CD8-positive, alpha-beta memory T cell (primary cell): ENCODE results near the gene TMEM31. TPM values are rescaled to one million over a fixed set of nuclear protein-coding genes. Genes with fewer than 3 reads are reported as not detected.

ENCODE experiments used
- CTCF ChIA-PET: fragments of 350-600 bp; sonication (Branson Sonifier 250); formaldehyde crosslinking; loops from one replicate; lab custom pipeline; 2021; ENCODE audit warnings: antibody characterized with exemption; lab: Charles Lee
- POLR2A ChIA-PET: fragments of 350-600 bp; sonication (Branson Sonifier 250); formaldehyde crosslinking; loops from one replicate; lab custom pipeline; 2021; ENCODE audit warnings: antibody characterized with exemption; lab: Charles Lee
- DNase-seq, 5 donors: peaks; one replicate each; pipeline versions ENCODE4 v3.0.0 to v3.0.0-alpha.2; 2020 to 2022; ENCODE audit warnings: mixed read lengths in 1 of 5
- H3K27ac ChIP-seq: one replicate; pipeline ENCODE4 v1.7.0; 2013; ENCODE audit warnings: low read depth, mild to moderate bottlenecking, low read length, moderate library complexity
- H3K27me3 ChIP-seq: 2 replicates; pipeline ENCODE4 v1.7.0; 2013; ENCODE audit warnings: low read length, mild to moderate bottlenecking; ENCODE audit not compliant: insufficient read depth, poor library complexity, severe bottlenecking
- H3K36me3 ChIP-seq: 2 replicates; pipeline ENCODE4 v1.7.0; 2013; ENCODE audit warnings: mild to moderate bottlenecking, low read length, moderate library complexity; ENCODE audit not compliant: insufficient read depth
- H3K4me1 ChIP-seq: 2 replicates; pipeline ENCODE4 v1.7.0; 2013; ENCODE audit warnings: mild to moderate bottlenecking, low read length, moderate library complexity; ENCODE audit not compliant: insufficient read depth
- H3K4me3 ChIP-seq: 2 replicates; pipeline ENCODE4 v1.7.0; 2013; ENCODE audit warnings: mild to moderate bottlenecking, low read length
- H3K9me3 ChIP-seq: 2 replicates; pipeline ENCODE4 v1.7.0; 2013; ENCODE audit warnings: mild to moderate bottlenecking, low read length
- H3K27ac Mint-ChIP-seq, 8 donors: one replicate each; pipeline ENCODE4 v1.8.0; 2020 to 2021; ENCODE audit warnings: mixed read lengths in 8 of 8, mild to moderate bottlenecking in 6 of 8, inconsistent platforms in 3 of 8, moderate library complexity in 3 of 8
- H3K27me3 Mint-ChIP-seq, 2 donors: one replicate each; pipeline ENCODE4 v1.8.0; 2020 to 2021; ENCODE audit warnings: mixed read lengths in 2 of 2, mild to moderate bottlenecking in 1 of 2, moderate library complexity in 1 of 2
- H3K36me3 Mint-ChIP-seq, 3 donors: one replicate each; pipeline ENCODE4 v1.8.0; 2020 to 2021; ENCODE audit warnings: mixed read lengths in 3 of 3, inconsistent platforms in 1 of 3, mild to moderate bottlenecking in 1 of 3
- H3K4me1 Mint-ChIP-seq, 3 donors: one replicate each; pipeline ENCODE4 v1.8.0; 2020 to 2021; ENCODE audit warnings: mixed read lengths in 3 of 3, inconsistent platforms in 1 of 3, mild to moderate bottlenecking in 1 of 3
- H3K4me3 Mint-ChIP-seq, 7 donors: one replicate each; pipeline ENCODE4 v1.8.0; 2020 to 2021; ENCODE audit warnings: mixed read lengths in 7 of 7, mild to moderate bottlenecking in 6 of 7, moderate library complexity in 4 of 7, inconsistent platforms in 2 of 7
- H3K9me3 Mint-ChIP-seq, 5 donors: one replicate each; pipeline ENCODE4 v1.8.0; 2020 to 2022; ENCODE audit warnings: mixed read lengths in 5 of 5, mild to moderate bottlenecking in 3 of 5, moderate library complexity in 2 of 5, inconsistent platforms in 1 of 5
- polyA plus RNA-seq: library from polyadenylated mRNA; unstranded; fragments of 300-500 nt; fragmentation: Illumina TruSeq; gene quantifications from one replicate; pipeline ENCODE4 v1.2.3, GENCODE V29; 2021
- total RNA-seq, 2 experiments: library from RNA; stranded (reverse); gene quantifications; one replicate each; pipeline ENCODE4 v1.2.3, GENCODE V29; 2021

The TMEM31 gene, protein sequence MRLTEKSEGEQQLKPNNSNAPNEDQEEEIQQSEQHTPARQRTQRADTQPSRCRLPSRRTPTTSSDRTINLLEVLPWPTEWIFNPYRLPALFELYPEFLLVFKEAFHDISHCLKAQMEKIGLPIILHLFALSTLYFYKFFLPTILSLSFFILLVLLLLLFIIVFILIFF
- not detected for total RNA-seq
- polyA plus RNA-seq = not detected

DNA sequence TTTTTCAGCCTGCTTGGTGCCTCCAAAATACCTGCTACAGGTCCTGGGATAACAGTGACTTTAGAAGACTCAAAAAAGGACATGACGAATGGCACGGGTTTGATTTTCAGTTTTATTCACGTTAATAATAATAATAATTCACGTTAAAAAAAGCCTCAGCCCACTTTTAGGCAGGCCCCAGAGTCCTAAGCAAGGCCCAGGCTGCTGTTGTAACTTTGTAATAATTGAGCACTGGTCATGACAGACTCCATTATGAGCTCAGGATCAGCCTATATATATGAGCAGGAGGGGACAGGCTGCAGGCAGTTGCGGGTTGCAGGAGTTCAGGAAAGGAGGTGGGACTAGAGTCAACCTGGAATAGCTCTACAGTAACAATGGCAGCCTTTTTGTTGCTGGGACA lies at the start of gene TMEM31:
TSS of gene TMEM31 (plus strand) at position 301 of the 400 bp plus-strand sequence. CDS start 1,350 bp downstream, outside the sequence.
- Mint-ChIP-seq H3K4me1 (no peaks in the 10 kb centered on the region), H3K36me3 (no peaks in the 10 kb centered on the region), H3K27ac (no peak within 1 kb of the TSS), H3K9me3 (no peaks in the 10 kb centered on the region), H3K27me3 (peaks cover 2 to 3% of the 10 kb centered on the region in 2 donors), H3K4me3 (no peak within 1 kb of the TSS)
- Histone ChIP-seq H3K27ac (no peak within 1 kb of the TSS), H3K4me1 (no peaks in the 10 kb centered on the region), H3K4me3 (no peak within 1 kb of the TSS), H3K9me3 (no peaks in the 10 kb centered on the region), H3K27me3 (no peaks in the 10 kb centered on the region), H3K36me3 (no peaks in the 10 kb centered on the region)
- ChIA-PET POLR2A (no interaction called here), CTCF (interaction anchor here (0.9 to 1.1 kb wide), 2 partner anchors 8 to 14 kb away, joined by 3 to 4 read pairs; no protein-coding TSS in a partner anchor)
- DNase-seq = no peak

- H3K36me3 ChIP-seq = no peaks in the 10 kb centered on the region
- Mint-ChIP-seq H3K9me3 (no peaks in the 10 kb centered on the region), H3K4me1 (peaks cover 0 to 7% (median 2%) of the 10 kb centered on the region in 3 donors), H3K27me3 (peaks cover 16 to 21% of the 10 kb centered on the region in 2 donors), H3K36me3 (peaks cover 0 to 1% (median 0%) of the 10 kb centered on the region in 3 donors), H3K4me3 (no peak overlapping the region), H3K27ac (no peak overlapping the region)
- H3K4me1 ChIP-seq = no peaks in the 10 kb centered on the region
- no peaks in the 10 kb centered on the region for H3K27me3 ChIP-seq
- no peak overlapping the region for H3K27ac ChIP-seq
- POLR2A ChIA-PET = interaction anchor here (0.7 kb wide), 1 partner anchor 15 kb away, joined by 3 read pairs; no protein-coding TSS in a partner anchor
- no peaks in the 10 kb centered on the region for H3K9me3 ChIP-seq
- H3K4me3 ChIP-seq = no peak overlapping the region
- no peak for DNase-seq
- CTCF ChIA-PET = no interaction called here
Measured at GRCh38 chrX:103663981-103664762, 46.5 kb upstream of the TMEM31 start.

- no peaks in the 10 kb centered on the region for H3K9me3 Mint-ChIP-seq
- CTCF ChIA-PET = no interaction called here
Measured at GRCh38 chrX:103666202-103667107, 44.3 kb upstream of the TMEM31 start.

DNA sequence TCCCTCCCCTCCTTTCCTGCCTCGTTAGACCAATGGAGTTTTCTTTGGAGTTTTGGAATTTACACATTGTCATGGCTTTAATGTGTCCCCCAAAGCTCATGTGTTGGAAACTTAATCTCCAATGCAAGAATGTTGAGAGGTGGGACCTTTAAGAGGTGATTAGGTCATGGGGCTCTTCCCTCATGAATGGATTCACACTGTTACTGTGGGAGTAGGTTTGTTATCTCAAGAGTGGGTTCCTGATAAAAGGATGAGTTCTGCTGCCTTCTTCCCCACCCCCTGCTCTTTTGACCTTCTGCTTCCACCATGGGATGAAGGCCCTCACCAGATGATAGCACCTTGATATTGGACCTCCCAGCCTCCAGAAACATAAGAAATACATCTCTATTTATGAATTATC lies 41.0 kb upstream of the TMEM31 start:
- Histone ChIP-seq H3K4me3 (no peak overlapping the region), H3K4me1 (no peaks in the 10 kb centered on the region), H3K27me3 (no peaks in the 10 kb centered on the region), H3K36me3 (peaks cover 3% of the 10 kb centered on the region), H3K9me3 (no peaks in the 10 kb centered on the region), H3K27ac (no peak overlapping the region)
- Mint-ChIP-seq H3K36me3 (peaks cover 0 to 1% (median 0%) of the 10 kb centered on the region in 3 donors), H3K9me3 (no peaks in the 10 kb centered on the region), H3K27me3 (peaks cover 0 to 4% of the 10 kb centered on the region in 2 donors), H3K4me3 (no peak overlapping the region), H3K4me1 (no peaks in the 10 kb centered on the region), H3K27ac (no peak overlapping the region)
- CTCF ChIA-PET = no interaction called here
- DNase-seq = no peak
- POLR2A ChIA-PET = no interaction called here

More at GRCh38 chrX:103666202-103667107, 44.3 kb upstream of the TMEM31 start:
- H3K27ac ChIP-seq = no peak overlapping the region
- Mint-ChIP-seq H3K4me1 (peaks cover 0 to 7% (median 2%) of the 10 kb centered on the region in 3 donors), H3K27ac (no peak overlapping the region), H3K4me3 (no peak overlapping the region), H3K27me3 (peaks cover 11 to 13% of the 10 kb centered on the region in 2 donors), H3K36me3 (no peaks in the 10 kb centered on the region)
- H3K4me3 ChIP-seq = no peak overlapping the region
- POLR2A ChIA-PET = no interaction called here
- no peaks in the 10 kb centered on the region for H3K4me1 ChIP-seq
- no peaks in the 10 kb centered on the region for H3K36me3 ChIP-seq
- no peaks in the 10 kb centered on the region for H3K9me3 ChIP-seq
- DNase-seq = no peak
- H3K27me3 ChIP-seq = no peaks in the 10 kb centered on the region

DNA sequence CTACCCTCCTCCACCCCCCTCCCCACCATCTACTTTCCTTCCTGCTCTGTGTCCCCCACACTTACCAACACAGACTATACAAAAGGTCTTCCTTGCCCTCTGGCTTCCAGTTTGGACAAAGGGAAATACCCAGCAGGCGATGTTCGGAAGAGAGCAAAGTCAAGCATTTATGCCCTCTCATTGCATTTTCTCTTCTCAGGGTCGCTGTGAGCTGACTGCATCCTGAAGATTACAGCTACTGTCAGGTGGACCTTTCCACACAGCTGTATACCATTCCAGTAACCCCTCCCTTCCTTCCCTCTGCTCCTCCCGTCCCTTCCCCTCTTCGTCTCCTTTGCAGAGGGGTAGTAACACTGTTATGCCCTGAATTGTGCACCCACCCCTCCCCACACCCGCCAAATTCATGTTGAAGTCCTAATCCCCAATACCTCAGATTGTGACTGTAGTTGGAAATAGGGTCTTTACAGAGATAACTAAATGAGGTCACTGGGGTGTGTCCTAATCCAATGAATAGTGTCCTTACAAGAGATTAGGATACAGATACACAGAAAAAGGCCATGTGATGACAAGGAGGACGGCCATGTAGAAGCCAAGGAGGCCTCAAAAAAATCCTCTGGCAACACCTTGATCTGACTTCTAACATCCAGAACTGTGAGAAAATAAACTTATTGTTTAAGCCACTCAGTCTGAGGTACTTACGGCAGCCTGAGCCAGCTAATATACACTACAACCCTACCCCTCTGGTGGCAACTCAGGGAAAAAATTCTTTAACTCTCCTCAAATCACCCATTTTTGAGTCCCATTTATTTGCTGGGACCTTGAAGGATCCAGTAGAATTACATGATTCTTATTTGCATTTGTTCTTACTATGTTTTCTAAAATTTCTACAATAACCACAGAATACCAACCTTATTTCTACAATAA lies 35.9 kb upstream of the TMEM31 start:
- H3K4me3 ChIP-seq = no peak overlapping the region
- no peaks in the 10 kb centered on the region for H3K9me3 Mint-ChIP-seq
- H3K27ac Mint-ChIP-seq = no peak overlapping the region
- no peak overlapping the region for H3K4me3 Mint-ChIP-seq
- H3K27ac ChIP-seq = no peak overlapping the region
- peaks cover 0 to 6% (median 4%) of the 10 kb centered on the region in 3 donors for H3K4me1 Mint-ChIP-seq
- peaks cover 0 to 2% of the 10 kb centered on the region in 2 donors for H3K27me3 Mint-ChIP-seq
- no peaks in the 10 kb centered on the region for H3K27me3 ChIP-seq
- DNase-seq = no peak
- ChIA-PET POLR2A (interaction anchor here (0.5 kb wide), 1 partner anchor 12 kb away, joined by 3 read pairs; no protein-coding TSS in a partner anchor), CTCF (no interaction called here)
- no peaks in the 10 kb centered on the region for H3K9me3 ChIP-seq
- H3K4me1 ChIP-seq = no peaks in the 10 kb centered on the region
- H3K36me3 ChIP-seq = peaks cover 10% of the 10 kb centered on the region
- peaks cover 0 to 44% (median 2%) of the 10 kb centered on the region in 3 donors for H3K36me3 Mint-ChIP-seq

DNA sequence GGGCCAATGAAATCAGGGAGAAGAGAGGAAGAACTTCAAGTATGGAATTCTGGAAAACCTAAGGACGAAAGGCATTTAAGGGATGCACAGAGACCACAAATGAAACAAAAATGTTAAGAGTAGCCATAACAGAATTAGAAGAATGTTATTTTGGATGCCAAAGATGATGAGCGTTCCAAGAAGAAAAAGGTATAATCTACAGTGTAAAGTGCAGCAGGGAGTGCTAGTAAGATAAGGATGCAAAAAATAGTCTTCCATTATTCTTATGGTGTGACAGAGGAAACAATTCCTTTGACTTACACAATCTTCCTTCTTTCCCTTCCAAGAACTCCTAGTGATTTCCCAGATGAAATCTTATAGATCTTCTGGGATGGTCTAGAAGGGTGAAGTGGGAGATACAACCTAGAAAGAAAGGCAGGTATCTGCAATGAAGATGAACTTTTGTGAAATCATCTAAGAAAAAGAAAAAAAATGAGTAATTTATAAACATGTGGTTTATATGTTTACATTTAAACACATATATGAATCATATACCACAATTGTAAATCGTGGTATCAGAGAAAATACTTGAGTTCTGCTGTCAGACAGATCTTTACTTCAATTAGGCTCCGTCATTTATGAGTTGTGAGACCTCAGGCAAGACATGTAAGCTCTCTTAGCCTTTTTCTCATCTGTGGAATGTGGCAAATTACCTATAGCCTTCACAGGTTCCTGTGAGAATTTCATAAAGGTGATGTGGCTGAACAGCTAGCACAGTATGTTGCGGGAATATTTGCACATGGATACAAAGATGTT lies 32.3 kb upstream of the TMEM31 start:
- H3K4me1 Mint-ChIP-seq = peaks cover 0 to 9% (median 4%) of the 10 kb centered on the region in 3 donors
- Histone ChIP-seq H3K4me3 (no peak overlapping the region), H3K27me3 (no peaks in the 10 kb centered on the region), H3K27ac (no peak overlapping the region), H3K9me3 (no peaks in the 10 kb centered on the region), H3K4me1 (no peaks in the 10 kb centered on the region), H3K36me3 (peaks cover 10% of the 10 kb centered on the region)
- no peak overlapping the region for H3K4me3 Mint-ChIP-seq
- ChIA-PET POLR2A (interaction anchor here (0.5 kb wide), 1 partner anchor 9 kb away, joined by 6 read pairs; no protein-coding TSS in a partner anchor), CTCF (no interaction called here)
- H3K27me3 Mint-ChIP-seq = peaks cover 0 to 3% of the 10 kb centered on the region in 2 donors
- DNase-seq = no peak
- no peak overlapping the region for H3K27ac Mint-ChIP-seq
- no peaks in the 10 kb centered on the region for H3K9me3 Mint-ChIP-seq
- peaks cover 0 to 66% (median 2%) of the 10 kb centered on the region in 3 donors for H3K36me3 Mint-ChIP-seq
